ENCODE measurements around the gene AXIN2.

DNA sequence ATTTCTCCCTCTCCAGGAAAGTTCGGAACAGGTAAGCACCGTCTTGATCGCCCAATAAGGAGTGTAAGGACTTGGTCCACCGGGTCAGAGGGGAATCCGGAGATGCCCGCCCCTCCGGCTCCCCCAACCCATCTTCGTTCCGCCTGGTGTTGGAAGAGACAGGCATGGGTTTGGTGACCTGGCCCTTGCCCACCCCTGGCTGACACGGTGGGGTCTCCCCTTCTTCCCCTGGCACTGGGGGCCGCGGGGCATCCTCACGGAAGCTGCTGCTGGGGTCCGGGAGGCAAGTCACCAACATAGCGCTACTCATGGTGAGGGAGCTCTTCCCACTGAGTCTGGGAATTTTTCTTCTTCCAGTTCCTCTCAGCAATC lies 3.2 kb downstream of the AXIN2 start:
- TF ChIP-seq, protein P1, sequence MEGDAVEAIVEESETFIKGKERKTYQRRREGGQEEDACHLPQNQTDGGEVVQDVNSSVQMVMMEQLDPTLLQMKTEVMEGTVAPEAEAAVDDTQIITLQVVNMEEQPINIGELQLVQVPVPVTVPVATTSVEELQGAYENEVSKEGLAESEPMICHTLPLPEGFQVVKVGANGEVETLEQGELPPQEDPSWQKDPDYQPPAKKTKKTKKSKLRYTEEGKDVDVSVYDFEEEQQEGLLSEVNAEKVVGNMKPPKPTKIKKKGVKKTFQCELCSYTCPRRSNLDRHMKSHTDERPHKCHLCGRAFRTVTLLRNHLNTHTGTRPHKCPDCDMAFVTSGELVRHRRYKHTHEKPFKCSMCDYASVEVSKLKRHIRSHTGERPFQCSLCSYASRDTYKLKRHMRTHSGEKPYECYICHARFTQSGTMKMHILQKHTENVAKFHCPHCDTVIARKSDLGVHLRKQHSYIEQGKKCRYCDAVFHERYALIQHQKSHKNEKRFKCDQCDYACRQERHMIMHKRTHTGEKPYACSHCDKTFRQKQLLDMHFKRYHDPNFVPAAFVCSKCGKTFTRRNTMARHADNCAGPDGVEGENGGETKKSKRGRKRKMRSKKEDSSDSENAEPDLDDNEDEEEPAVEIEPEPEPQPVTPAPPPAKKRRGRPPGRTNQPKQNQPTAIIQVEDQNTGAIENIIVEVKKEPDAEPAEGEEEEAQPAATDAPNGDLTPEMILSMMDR (IDR thresholded peaks at IDR 0.05): no peak
- no peak for TF ChIP-seq POLR2A (IDR thresholded peaks at IDR 0.05)
